GM21367 (cell line): ENCODE results near the gene MLN.

Experiments
- ATAC-seq: cut with Tn5 transposase; IDR thresholded peaks from one replicate; pipeline ENCODE4 v1.9.1; 2021; ENCODE audit not compliant: unreplicated experiment

The MLN gene

DNA sequence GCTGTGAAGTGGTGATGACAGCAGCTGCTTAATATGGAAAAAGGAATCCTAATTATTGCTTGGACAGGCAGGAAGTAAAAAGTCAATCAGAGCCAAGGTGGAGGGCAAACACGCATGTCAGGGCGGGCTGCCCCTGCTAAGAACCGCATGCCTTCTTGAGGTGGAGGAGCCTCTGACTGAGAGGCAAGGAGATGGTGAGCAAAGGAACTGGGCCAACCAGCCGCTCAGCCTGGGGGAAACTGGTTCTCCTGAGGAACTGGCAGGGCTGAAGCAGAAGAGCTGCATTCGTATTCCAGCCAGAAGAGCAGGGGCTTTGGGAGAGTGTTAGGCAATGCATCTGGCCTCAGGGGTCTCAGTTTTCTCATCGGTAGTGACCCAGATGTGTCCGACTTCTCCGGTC lies 13.1 kb upstream of the MLN start:
- no peak for ATAC-seq

GRCh38 chr6:33815854-33816253 lies 12.1 kb upstream of the MLN start:
- no peak for ATAC-seq

GRCh38 chr6:33813990-33814985 lies 10.5 kb upstream of the MLN start:
- no peak for ATAC-seq

- ATAC-seq, result no peak
Measured at GRCh38 chr6:33813246-33813904, 9.6 kb upstream of the MLN start.

- no peak for ATAC-seq
Measured at GRCh38 chr6:33812669-33813068, 8.9 kb upstream of the MLN start.

GRCh38 chr6:33809594-33809993 lies 5.8 kb upstream of the MLN start:
- no peak for ATAC-seq

- no peak for ATAC-seq
Measured at GRCh38 chr6:33808641-33809180, 4.9 kb upstream of the MLN start.

DNA sequence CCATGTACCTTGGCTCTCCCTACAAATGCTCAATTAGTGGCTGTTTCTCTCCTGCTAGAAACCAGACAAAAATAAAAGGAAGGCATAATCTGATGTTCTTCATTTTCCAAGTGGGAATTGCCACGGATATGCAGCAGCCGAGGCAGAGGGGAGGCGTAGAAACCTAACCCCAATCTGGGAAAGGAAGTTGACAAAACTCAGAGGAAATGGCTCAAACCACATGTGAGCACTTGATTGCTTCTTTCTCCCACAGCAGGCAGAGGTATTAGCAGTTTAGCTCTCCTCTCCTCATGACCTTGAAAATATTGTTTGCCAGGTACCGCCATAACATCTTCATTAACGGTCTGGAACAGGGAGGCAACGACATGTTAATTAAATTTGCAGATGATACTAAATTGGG lies 3.8 kb upstream of the MLN start:
- no peak for ATAC-seq

DNA sequence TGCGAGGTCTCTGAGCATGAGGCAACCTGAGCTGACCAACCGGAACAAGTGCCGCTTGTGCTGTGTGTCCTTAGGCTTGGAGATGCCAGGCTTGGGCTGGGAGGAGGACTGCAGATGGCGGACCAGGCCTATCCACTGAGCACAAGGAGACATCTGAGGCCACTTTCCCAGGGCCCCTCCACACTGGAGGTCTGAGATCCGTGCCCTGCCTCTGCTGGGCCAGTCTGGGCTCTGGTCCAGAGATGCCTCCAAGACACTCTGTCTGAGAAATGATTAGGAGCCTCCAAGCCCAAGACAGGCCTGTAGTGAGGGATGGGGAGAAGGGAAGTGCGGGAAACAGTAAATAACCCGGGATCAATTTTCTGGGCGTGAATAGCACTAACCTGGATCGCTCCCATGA lies 3.0 kb upstream of the MLN start:
- ATAC-seq, result no peak

- ATAC-seq, result no peak
Measured at GRCh38 chr6:33802186-33802958, 1.4 kb downstream of the MLN start.

DNA sequence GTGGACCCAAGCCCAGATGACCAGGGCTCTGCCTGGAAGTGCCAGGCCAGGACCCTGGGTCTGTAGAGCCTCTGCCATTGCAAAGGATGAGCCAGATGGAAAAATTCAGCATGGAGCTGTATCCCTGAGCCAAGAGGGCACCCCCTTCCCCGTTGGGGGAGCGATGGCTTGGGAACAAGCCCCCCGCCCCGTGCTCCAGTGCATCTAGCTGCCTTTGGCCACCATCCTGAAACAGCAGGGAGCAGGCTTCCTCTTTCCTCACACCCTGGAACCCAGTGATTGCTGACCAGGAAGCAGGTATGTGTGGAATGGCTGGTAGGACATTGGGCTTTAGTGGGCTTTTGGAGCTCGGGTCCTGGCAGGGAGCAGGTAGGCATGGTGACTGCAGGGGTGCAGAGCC lies 2.2 kb downstream of the MLN start:
- no peak for ATAC-seq

DNA sequence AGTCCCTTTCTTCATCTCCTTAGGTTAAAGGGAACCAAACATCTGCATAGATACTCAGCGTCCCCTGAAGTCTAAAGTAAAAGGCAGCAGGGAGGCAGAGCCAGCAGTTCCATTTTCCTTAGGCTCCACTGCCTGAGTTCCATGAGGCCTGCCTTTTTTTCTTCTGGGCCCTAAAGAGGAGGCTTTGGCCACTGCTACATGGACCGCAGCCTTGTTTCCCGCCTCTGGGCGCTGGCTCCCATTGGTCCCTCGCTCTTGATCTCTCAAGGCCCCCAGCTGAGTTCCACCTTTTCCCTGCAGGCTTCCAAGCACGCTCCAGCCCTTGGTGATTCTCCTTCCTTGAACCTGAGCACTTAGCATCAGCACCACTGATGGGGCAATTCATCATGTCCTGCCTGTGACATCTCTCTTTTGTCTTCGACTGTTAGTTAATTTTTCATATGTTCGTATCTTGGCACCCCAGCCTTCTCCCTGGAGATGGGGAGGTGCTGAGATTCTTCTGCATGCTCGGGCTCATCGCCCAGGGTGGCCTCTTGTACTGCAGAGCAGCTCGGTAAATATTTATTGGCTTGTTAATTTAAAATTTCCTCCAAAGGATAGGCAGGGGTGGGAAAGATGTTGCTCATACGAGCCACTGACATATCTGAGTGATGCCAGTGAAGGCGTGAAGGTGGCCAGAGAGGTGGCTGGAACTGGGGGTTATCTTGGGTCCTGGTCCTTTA lies 3.4 kb downstream of the MLN start:
- no peak for ATAC-seq

GRCh38 chr6:33799454-33800113 lies 4.2 kb downstream of the MLN start:
- no peak for ATAC-seq

GRCh38 chr6:33798343-33798848 lies 5.4 kb downstream of the MLN start:
- ATAC-seq, result no peak

- no peak for ATAC-seq
Measured at GRCh38 chr6:33797626-33798342, 6.0 kb downstream of the MLN start.

GRCh38 chr6:33794910-33795623 lies 8.7 kb downstream of the MLN start:
- ATAC-seq, result no peak

DNA sequence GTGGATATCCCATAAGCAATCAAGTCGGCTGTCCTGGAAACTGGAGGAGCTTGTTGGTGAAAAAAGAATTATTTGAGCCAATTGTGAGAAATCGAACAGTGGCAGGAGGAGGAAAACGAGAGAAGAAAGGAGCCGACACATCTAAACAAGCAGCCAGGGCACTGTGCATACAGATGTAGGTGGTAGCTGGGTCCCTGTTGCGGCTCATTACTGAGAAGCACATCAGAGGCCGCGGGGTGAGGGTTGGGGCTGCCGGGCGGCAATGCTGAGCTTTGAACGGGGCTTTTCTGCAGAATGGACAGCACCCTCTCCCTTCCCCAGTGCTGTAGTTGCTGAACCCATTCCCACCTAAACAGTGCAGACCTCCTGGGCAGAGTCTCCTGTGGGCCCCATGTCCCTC lies 10.8 kb downstream of the MLN start:
- no peak for ATAC-seq

DNA sequence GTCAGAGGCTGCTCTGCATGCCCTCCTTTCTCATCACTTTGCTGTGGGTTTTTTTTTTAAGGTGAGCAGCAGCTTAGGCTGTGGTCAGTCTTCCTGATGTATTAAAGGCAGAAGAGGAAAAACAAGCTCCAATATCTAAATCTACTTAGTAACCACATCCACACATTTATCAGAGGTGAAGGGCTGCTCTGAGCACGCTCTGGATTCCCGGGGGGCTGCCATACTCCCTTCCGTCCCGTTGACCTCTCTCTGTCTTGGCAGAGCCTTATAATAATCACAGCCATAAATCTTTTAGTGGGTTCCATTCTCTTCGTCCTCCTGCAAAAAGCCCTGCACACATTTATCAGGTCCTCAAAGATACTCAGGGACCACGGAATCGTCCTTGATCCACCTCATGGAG lies 12.2 kb downstream of the MLN start:
- no peak for ATAC-seq

GRCh38 chr6:33790910-33791309 lies 12.9 kb downstream of the MLN start:
- ATAC-seq, result no peak
